ENCODE measurements around the gene STRAP.
"Not testable (repeated sequence)": the region's sequence is repeated elsewhere in the genome, so short reads cannot be mapped to it uniquely, and the experiment has no call there.

STRAP gene

GRCh38 chr12:15874556-15875145 is 7.5 kb upstream of the STRAP start:
- not testable (repeated sequence) for DNase-seq

GRCh38 chr12:15875863-15876262 is 6.3 kb upstream of the STRAP start:
- no peak for DNase-seq

DNA sequence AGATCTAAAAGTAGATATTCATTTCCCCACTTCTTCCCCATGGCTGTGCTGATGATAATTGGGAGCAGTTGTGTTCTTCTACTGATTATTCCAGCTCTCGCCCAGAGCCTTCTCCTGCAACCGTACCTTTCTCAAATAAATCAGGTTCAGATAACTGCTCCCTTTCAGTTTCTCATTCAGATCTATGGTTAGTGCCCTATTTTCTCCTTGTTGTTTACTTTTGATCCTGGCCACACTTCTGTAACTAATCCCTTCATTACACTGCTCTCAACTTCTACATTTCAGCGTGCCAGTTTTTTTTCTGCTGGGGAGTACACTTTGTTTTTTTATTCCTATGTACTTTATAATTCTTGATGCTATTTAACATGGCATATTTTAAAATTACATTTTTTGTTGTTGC is 2.8 kb upstream of the STRAP start:
- no peak for DNase-seq

- no peak for DNase-seq
Observed at GRCh38 chr12:15880721-15881120, 1.5 kb upstream of the STRAP start.

- DNase-seq = no peak
Observed at GRCh38 chr12:15883536-15883935, 1.3 kb downstream of the STRAP start.

- no peak for DNase-seq
Observed at GRCh38 chr12:15886372-15887042, 4.3 kb downstream of the STRAP start.

- DNase-seq = no peak
Observed at GRCh38 chr12:15887043-15887817, 5.0 kb downstream of the STRAP start.

DNA sequence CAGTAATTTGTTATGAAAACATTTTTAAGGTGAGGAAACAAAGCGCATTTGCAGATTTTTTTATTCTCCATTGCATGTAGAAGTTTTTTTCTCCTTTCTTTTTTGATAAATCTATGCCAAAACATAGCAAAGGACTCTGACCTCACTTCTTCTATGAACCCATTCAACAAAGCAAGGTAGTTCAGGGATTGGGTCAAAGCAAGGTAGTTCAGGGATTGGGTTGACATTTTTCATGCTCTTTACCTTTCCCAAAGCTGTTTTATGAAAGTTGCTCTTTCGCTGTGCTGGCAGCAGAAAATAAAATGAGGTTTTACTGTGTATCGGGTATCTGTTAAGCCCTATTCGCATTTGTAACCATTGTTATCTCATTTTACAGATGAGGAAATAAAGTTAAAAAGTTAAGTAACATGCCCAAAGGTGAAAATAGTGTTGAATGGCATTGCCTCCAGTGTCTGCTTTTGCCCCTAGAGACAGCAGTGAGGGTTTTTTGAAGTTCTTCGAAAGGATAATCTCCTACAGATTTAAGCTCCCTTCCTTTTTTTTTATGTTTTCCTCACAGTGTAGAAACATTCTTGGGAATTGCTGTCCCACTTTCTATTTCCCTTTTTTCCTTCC is 10.6 kb downstream of the STRAP start:
- DNase-seq = no peak

DNA sequence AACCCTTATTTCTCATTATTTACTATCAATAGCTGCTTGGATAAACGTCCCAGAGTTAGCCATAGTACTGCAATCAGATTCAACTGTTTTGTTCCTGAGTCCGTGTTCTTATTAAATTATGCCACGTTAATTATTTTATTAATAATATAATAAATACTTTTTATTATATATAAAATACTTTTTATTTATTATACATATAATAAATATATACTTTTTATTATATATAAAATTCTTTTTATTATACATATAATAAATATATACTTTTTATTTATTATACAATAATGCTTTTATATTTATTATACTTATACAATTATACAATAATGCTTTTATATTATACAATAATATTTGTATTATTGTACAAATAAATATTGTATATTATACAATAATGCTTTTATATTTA is 11.1 kb downstream of the STRAP start:
- DNase-seq = no peak

DNA sequence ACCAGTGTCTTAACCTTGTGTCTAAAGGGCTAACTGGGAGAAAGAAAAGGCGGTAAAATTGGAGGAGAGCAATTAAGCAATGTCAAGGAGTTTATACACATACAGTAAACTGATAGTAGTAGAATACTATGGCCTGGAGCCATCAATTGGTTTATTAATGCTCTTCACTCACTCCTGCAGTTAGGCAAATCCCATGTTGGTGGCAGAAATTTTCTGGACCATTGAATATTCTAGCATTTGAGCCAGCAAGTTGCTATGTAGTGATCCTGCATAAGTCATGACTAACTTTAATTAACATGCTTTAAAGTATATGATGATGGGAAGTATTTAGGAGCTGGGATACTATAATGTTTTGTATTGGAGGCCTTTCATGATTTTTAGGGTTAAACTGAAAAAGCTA is 14.7 kb downstream of the STRAP start:
- DNase-seq = no peak

- DNase-seq = no peak
Observed at GRCh38 chr12:15897433-15897832, 15.2 kb downstream of the STRAP start.

DNA sequence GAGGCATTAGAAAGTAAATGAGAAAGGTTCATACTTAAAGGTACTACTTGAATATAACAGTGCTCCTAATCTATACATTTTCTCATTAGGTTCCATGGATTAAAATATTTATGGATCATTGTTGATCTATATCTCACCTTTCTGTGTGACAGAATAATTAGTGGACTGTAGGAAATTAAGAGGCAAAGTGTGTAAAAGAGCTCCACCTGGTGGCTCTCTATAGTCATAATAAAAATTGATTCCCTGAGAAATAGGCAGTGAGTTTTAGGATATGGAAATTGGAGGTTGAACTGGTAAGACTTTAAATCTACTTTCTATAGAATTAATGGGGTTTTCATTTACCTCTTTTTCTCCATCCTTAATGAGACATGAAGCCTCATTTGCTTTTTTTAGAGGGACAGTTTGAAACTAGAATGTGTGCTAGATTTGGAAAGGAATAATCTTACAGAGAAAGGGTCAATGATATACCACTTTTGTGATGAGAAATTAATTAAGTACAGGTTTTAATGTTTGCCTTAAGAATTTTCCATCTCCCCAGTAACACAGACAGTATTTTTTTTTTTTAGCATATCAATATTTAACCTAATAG is 17.2 kb downstream of the STRAP start:
- no peak for DNase-seq

DNA sequence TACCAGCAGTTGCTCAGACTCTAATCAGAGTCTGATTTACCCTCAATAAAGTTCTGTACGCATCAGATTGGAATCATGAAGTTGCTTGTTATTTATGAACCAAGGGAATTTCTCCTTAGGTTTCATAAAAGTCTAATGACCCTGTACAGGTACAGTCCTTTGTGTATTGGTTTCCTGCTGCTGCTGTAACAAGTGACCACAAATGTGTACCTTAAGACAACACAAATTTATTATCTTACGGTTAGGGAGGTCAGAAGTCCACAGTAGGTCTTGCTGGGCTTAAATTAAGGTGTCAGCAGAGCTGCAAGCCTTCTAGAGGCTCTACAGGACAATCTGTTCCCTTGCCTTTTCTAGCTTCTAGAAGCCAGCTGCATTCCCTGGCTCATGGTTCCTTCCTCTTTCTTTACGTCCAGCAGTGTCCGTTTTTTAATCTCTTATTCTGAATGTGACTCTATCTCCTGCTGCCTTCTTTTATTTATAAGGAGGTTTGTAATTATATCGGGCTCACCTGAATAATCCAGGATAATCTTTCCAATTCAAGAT is 22.3 kb downstream of the STRAP start:
- no peak for DNase-seq

GRCh38 chr12:15910468-15910863 is 28.3 kb downstream of the STRAP start:
- no peak for DNase-seq

DNA sequence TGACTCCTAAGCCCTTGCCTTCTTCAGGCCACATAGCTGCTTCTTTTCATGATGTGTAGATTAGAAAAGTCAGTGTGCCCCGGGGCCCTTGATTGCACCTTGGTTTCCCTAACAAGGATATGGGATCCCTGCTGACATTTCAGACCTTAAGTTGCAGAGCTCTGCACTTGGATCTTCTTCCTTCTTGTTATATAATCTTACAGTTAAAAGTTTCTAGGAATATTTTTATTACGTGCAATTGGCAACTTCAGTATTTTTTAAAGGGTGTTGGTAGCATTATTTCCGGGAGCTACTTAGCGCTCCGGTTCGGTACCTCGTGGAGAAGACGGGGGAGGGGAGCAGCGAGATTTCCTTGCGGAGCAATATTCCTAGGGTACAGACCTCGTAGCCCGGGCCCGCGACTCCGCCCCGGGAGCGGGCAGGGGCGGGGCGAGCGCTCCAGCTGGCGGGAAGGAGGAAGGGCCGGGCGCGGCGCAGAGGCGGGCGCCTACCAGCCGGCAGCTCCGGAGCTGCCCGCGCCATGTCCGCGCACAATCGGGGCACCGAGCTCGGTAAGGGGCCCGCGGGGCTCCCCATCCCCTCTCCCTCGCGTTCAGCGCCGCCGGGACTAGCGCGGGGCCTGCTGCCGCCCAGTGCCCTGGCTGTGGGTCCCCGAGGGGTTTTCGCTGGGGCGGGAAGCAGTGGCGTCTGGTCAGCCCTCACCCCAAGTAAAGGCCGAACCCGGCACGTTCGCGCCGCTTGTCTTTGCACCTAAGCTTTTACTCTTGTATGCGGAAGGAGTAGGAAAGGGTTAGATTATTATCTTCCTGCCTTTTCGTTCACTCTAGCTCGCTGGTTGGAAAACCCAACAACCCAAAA is 28.9 kb downstream of the STRAP start, which contains the start of gene DERA:
TSS of gene DERA (plus strand) at position 469 of the 858 bp plus-strand sequence. CDS start at position 521, 52 bp downstream.
- DNase-seq = peak; percentile 51

- not testable (repeated sequence) for DNase-seq
Observed at GRCh38 chr12:15911931-15912330, 29.7 kb downstream of the STRAP start.

- not testable (repeated sequence) for DNase-seq
Observed at GRCh38 chr12:15914131-15914530, 31.9 kb downstream of the STRAP start.

DNA sequence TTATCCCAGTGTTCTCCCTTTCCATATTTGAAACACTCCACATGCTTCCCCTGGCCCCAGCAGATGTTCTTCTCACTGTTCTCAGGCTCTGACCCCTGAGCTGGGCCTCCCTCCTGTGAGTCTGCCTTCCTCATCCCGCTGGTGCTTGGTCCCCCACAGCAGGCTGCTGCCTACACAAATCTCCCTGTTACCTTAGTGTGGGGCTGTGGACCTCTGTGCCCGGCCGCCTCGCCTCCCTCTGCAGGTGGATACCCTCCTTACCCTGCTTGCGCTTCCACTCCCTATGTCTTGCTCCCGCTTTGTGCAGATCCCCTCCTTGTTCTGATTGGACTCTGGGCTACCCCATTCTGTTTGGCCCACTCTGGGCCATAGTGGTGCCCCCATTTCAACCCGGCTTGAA is 35.9 kb downstream of the STRAP start:
- DNase-seq = no peak

DNA sequence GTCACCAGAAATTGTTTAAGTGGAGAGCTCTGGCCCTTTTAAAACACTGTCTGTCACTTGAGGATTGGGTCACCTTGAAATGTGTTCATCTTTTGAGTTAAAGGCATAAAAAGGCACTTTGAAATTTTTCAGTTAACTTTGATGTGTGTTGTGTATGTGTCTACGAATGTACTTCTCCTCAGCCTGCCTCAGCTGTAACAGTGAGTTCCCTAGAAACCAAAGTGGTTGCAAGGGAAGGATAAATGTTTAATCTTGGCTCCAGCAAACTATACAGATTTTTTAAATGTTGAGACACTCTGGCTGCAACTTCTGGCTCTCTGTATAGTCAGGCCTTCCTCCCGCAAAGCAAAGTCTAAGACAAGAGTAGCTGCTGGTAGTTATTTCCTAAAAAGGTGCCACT is 37.2 kb downstream of the STRAP start:
- no peak for DNase-seq

DNA sequence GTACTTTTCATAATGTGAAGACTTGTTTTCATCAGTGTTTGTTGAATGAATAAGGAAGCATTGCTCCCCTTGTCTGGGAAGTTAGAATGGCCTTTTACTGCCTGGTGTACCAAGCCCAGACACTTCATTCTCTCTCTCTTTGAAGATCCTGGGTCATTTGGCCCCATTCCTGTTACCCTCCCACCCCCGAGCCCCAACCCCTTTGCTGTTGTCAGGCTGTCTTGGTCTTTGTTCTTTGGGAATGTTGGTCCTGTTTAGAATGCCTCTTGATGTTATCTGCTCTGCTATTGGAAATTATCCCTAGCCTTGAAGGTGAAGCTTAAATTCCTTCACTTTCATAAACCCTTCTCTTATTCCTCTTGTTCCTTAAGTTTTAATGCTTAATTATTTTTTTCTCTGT is 42.8 kb downstream of the STRAP start:
- no peak for DNase-seq

GRCh38 chr12:15928346-15928745 is 46.2 kb downstream of the STRAP start:
- DNase-seq = no peak

Measured in DMS 273 treated with DMSO at 0.1 percent for 48 hours (cell line).